ENCODE results near the gene MAPRE2. TPM values are rescaled to one million over a fixed set of nuclear protein-coding genes. Genes with fewer than 3 reads are reported as not detected.

Gene MAPRE2
- total RNA-seq = 10 to 100 TPM; 53.4 to 54.1 TPM

DNA sequence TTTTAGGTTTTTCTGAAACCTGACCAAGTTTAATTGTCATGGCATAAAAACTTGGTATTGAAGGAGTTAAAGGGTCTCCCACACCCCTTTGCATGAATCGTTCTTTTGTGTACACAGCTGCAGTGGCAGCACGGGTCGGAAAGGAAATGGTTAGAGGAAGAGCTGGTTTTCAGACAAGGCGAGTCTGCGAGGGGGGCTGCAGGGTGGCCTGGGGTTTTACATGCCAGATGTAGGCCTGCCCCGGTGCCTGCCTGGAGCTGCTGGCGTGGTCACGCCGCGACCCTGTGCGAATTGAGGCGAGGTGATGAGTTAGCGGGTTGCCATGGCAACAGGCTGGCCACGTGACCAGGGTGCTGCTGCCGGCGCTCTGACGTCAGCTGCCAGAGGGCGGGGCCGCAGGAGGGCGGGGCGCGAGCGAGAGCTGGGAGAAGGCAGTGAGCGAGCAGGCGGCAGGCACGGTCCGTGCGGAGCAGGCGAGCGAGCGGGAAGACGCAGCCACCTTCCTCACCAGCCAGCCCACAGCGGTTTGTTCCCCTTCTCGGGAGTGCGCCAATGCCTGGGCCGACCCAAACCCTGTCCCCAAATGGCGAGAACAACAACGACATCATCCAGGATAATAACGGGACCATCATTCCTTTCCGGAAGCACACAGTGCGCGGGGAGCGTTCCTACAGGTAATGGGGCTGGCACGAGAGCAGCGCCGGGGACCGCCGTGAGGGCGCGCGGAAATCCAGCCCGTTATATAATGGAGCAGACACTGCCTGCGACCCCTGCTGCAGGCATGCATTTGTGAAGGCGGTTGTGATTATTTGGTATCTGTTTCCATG, at the start of gene MAPRE2:
Gene MAPRE2 (plus strand): TSS at position 426 of the 827 bp plus-strand sequence. CDS start 127 bp downstream, at position 553.
- Mint-ChIP-seq H3K27me3 (ENCODE audit: low read depth) (no peaks in the 10 kb centered on the region), H3K9me3 (no peaks in the 10 kb centered on the region), H3K4me3 (peak within 1 kb of the TSS; percentile 98 to 99), H3K27ac (peak within 1 kb of the TSS; percentile 100), H3K4me1 (ENCODE audit: low read depth) (peaks cover 79% of the 10 kb centered on the region), H3K36me3 (ENCODE audit: insufficient read depth in 2 of 2) (peaks cover 2 to 9% of the 10 kb centered on the region in 2 donors)
- ATAC-seq (replicated peaks in 1 of 2) (peak; percentile 84 to 87), DNase-seq (peak; percentile 99)

DNA sequence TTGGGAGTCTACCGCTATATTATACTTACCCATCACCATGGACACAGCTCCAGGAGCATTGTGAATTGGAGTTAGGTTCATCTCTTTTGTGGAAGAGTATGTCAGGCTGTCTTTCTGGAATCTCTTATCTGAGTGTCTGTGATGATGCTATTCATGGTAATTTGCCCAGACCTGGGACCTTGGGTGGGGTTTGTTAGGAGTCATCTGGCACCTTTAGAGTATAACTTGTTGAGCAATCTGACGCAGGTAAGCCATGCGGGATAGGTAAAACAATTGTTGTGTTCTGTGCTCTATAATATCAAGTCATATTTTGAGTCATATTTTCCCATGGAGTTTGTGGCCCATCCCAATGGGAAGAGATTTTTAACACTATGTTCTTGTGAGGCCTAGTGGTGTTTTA, 49.7 kb upstream of the MAPRE2 start:
- Mint-ChIP-seq H3K27me3 (ENCODE audit: low read depth) (no peaks in the 10 kb centered on the region), H3K36me3 (ENCODE audit: insufficient read depth in 2 of 2) (no peaks in the 10 kb centered on the region), H3K9me3 (no peaks in the 10 kb centered on the region), H3K4me1 (ENCODE audit: low read depth) (peaks cover 8% of the 10 kb centered on the region), H3K4me3 (no peak overlapping the region), H3K27ac (no peak overlapping the region)
- no peak for ATAC-seq (replicated peaks in 1 of 2)
- DNase-seq = no peak

DNA sequence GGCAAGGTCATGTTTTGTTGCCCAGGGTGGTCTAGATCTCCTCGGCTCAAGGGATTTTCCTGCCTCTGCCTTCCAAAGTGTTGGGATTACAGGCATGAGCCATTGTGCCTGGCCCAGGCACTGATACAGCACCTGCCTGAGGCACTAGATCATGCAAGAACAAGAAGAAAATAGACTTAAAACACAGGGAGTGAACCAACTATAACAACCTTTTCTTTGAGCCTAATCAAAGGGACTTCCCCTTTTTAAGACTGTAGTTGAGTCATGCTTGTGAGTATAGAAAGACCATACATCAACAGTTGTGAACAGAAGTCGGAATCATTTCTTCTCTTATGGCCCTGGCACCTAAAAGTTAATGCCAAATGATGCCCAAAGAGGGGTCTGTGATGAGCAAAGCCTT, 47.9 kb upstream of the MAPRE2 start:
- Mint-ChIP-seq H3K4me3 (no peak overlapping the region), H3K27me3 (ENCODE audit: low read depth) (no peaks in the 10 kb centered on the region), H3K9me3 (no peaks in the 10 kb centered on the region), H3K27ac (no peak overlapping the region), H3K36me3 (ENCODE audit: insufficient read depth in 2 of 2) (no peaks in the 10 kb centered on the region), H3K4me1 (ENCODE audit: low read depth) (peaks cover 8% of the 10 kb centered on the region)
- peak; percentile 57 to 61 for ATAC-seq (replicated peaks in 1 of 2)
- DNase-seq = no peak

DNA sequence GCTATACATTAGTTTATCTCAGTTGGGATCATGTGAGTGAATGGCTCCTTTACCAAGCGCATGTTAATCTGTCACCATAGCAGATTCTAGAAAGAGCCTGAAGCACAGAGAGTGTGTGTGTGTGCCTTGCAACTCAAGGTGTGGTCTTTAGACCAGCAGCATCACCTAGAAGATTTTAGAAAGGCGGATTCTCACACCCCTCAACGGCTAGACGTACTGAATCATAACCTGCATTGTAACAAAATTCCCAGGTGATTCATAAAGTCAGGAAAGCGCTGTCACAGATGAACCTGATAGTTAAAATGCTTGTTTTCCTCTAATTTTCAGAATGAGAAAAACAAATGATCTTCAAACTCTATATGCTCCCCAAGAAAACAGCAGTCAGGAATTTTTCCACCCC, 45.5 kb upstream of the MAPRE2 start:
- peaks cover 8% of the 10 kb centered on the region for H3K4me1 Mint-ChIP-seq (ENCODE audit: low read depth)
- no peaks in the 10 kb centered on the region for H3K36me3 Mint-ChIP-seq (ENCODE audit: insufficient read depth in 2 of 2)
- ATAC-seq (replicated peaks in 1 of 2) (no peak), DNase-seq (no peak)
- H3K9me3 Mint-ChIP-seq = no peaks in the 10 kb centered on the region
- H3K27me3 Mint-ChIP-seq (ENCODE audit: low read depth) = no peaks in the 10 kb centered on the region
- H3K4me3 Mint-ChIP-seq = no peak overlapping the region
- H3K27ac Mint-ChIP-seq = no peak overlapping the region

DNA sequence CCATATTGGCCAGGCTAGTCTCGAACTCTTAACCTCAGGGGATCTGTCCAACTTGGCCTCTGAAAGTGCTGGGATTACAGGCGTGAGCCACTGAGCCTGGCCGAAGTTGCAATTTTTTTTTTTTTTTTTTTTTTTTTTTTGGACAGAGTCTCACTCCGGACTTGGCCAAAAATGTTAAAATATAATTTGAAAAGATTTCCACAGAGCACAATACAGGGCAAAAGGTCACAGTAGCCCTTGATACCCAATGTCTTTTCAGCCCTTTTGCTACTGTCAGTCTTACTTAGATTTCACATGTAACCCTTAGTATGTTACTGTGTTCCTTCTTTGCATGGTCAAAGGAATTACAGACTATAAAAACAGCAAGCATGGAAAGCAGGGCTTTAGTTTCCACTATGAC, 42.6 kb upstream of the MAPRE2 start:
- ATAC-seq (replicated peaks in 1 of 2) = no peak
- no peaks in the 10 kb centered on the region for H3K27me3 Mint-ChIP-seq (ENCODE audit: low read depth)
- H3K4me3 Mint-ChIP-seq = no peak overlapping the region
- no peaks in the 10 kb centered on the region for H3K36me3 Mint-ChIP-seq (ENCODE audit: insufficient read depth in 2 of 2)
- no peak for DNase-seq
- no peak overlapping the region for H3K27ac Mint-ChIP-seq
- H3K9me3 Mint-ChIP-seq = no peaks in the 10 kb centered on the region
- H3K4me1 Mint-ChIP-seq (ENCODE audit: low read depth) = peaks cover 1% of the 10 kb centered on the region

DNA sequence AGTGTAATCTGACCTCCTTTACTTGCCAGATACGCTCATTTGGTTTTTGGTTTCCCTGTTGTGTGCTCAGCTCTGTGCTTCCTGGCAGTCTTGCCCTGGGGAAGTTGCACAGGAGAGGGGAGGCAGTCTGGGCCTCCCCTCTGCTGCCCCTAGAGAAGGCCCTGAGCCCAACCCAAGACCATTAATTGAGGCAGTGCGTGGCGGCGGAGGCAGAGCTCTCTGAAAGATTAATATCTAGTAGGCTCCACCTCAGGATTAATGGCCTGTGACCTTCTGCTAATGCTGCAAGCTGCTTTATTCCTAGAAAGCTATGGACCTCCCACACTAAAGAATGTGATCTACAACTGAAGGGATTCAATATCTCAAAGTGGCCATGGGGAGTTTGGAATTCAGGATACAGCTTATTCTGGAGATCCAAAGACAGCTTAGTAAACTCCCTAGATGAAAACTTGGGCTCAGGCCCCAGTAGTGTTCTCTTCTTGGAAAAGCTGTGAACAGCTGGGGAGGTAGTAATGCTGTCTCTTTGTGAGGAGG, 41.4 kb upstream of the MAPRE2 start:
- Mint-ChIP-seq H3K27ac (no peak overlapping the region), H3K27me3 (ENCODE audit: low read depth) (no peaks in the 10 kb centered on the region)
- no peak for DNase-seq

DNA sequence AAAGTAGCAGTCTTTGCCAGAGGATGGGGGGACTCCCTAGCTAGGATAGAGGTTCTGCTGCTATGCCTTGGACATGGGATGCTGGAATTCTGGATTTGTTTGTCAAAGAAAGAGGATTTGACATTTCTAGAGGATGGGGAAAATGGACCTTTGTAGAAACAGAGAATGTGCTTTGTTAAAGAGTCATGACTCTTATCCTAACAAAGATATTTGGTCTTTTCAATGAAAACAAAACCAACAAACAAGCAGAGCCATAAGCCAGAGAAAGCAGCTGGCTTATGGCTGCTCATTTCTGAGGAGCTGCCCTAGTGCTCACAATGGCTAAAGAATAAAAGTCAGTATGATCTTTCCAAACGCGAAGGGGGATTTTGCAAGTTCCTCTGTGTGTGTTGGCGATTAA, 40.8 kb upstream of the MAPRE2 start:
- Mint-ChIP-seq H3K27me3 (ENCODE audit: low read depth) (no peaks in the 10 kb centered on the region), H3K36me3 (ENCODE audit: insufficient read depth in 2 of 2) (no peaks in the 10 kb centered on the region), H3K9me3 (no peaks in the 10 kb centered on the region), H3K4me3 (no peak overlapping the region), H3K4me1 (ENCODE audit: low read depth) (no peaks in the 10 kb centered on the region), H3K27ac (no peak overlapping the region)
- ATAC-seq (replicated peaks in 1 of 2) (no peak), DNase-seq (no peak)

More for the DNA sequence above, 41.4 kb upstream of the MAPRE2 start:
- Mint-ChIP-seq H3K9me3 (no peaks in the 10 kb centered on the region), H3K4me3 (no peak overlapping the region), H3K4me1 (ENCODE audit: low read depth) (no peaks in the 10 kb centered on the region), H3K36me3 (ENCODE audit: insufficient read depth in 2 of 2) (no peaks in the 10 kb centered on the region)
- no peak for ATAC-seq (replicated peaks in 1 of 2)

DNA sequence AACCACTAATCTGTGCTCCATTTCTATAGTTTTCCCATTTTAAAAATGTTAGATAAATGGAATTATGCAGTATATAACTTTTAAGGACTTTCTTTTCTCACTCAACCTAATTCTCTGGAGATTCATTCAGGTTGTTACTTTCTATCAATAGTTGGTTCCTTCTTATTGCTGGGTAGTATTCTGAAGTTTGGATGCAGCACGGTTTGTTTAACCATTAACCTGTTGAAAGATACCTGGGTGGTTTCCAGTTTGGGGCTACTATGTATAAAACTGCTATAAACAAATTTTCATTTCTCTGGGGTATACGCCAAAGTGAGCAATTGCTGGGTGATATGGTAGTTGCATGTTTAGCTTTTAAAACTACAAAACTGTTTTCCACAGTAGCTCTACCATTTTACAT, 39.1 kb upstream of the MAPRE2 start:
- H3K9me3 Mint-ChIP-seq = no peaks in the 10 kb centered on the region
- H3K27me3 Mint-ChIP-seq (ENCODE audit: low read depth) = no peaks in the 10 kb centered on the region
- H3K27ac Mint-ChIP-seq = no peak overlapping the region
- no peaks in the 10 kb centered on the region for H3K4me1 Mint-ChIP-seq (ENCODE audit: low read depth)
- no peaks in the 10 kb centered on the region for H3K36me3 Mint-ChIP-seq (ENCODE audit: insufficient read depth in 2 of 2)
- no peak for DNase-seq
- ATAC-seq (replicated peaks in 1 of 2) = no peak
- no peak overlapping the region for H3K4me3 Mint-ChIP-seq

DNA sequence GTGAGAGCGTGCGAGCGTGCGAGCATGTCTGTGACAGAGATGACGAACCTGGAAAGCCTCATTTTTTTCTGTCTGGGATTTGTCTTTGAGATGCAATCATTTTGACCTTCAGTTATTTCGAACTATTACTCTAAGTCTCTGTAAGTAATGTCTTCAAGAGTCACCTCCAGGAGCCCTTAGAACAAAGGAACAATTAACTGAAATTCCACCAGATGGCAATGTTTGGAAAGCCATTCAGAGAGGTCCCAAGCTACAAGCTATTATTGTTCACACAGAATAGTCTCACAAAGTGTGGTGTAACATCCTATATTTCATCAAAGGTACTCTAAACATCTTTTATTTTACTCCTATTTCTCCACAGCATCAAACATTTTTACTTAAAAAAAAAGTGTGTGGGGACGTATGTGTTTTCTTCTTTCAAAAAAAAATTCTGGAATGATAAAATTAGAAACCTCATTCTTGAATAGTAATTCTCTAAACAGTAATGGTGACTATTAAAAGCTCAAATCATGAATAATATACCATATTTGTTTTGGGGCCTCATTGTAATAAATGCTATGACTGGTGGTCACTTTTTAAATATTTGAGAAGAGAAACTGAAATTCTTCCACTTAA, 35.1 kb upstream of the MAPRE2 start:
- H3K36me3 Mint-ChIP-seq (ENCODE audit: insufficient read depth in 2 of 2) = no peaks in the 10 kb centered on the region
- H3K27ac Mint-ChIP-seq = no peak overlapping the region
- H3K4me3 Mint-ChIP-seq = no peak overlapping the region
- H3K9me3 Mint-ChIP-seq = no peaks in the 10 kb centered on the region
- ATAC-seq (replicated peaks in 1 of 2) (peak; percentile 58 to 63), DNase-seq (peak in 1 of 2 donors; percentile 17)
- H3K4me1 Mint-ChIP-seq (ENCODE audit: low read depth) = no peaks in the 10 kb centered on the region
- no peaks in the 10 kb centered on the region for H3K27me3 Mint-ChIP-seq (ENCODE audit: low read depth)

DNA sequence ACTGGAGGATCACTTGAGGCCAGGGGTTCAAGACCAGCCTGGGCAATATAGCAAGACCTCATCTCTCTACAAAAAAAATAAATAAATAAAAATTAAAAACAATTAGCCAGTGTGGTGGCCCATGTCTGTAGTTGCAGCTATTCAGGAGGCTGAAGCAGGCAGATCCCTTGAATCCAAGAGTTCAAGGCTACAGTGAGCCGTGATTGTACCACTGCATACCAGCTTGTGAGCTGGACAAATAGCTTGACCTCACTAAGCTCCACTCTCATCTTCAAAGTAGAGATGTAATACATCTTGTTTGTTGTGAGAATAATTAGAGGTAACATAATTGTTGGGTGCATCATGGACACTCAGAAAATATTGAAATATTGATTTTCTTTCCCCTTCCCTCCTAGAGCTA, 31.1 kb upstream of the MAPRE2 start:
- H3K4me1 Mint-ChIP-seq (ENCODE audit: low read depth) = no peaks in the 10 kb centered on the region
- no peaks in the 10 kb centered on the region for H3K27me3 Mint-ChIP-seq (ENCODE audit: low read depth)
- H3K9me3 Mint-ChIP-seq = no peaks in the 10 kb centered on the region
- no peaks in the 10 kb centered on the region for H3K36me3 Mint-ChIP-seq (ENCODE audit: insufficient read depth in 2 of 2)
- no peak overlapping the region for H3K4me3 Mint-ChIP-seq
- ATAC-seq (replicated peaks in 1 of 2) = no peak
- DNase-seq = no peak
- H3K27ac Mint-ChIP-seq = no peak overlapping the region

DNA sequence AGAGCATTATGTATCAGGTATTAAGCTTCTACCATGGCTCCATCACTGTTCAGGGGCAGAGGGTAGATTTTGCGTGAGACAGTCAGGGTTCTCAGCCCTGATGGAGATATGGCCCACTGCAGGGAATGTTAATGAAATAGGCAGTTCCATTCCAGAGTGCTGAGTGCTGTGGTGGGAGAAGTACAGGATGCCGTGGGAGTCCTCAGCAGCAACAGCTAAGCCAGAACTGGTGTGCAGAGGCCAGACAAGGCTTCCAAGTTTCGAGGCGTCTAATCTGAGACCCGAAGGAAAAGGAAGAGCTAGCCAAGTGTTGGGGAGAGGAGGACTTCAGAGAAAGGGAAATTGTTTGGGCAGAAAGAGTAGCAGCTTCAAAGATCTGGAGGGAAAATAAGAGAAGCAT, 30.2 kb upstream of the MAPRE2 start:
- Mint-ChIP-seq H3K4me1 (ENCODE audit: low read depth) (no peaks in the 10 kb centered on the region), H3K27me3 (ENCODE audit: low read depth) (no peaks in the 10 kb centered on the region), H3K36me3 (ENCODE audit: insufficient read depth in 2 of 2) (no peaks in the 10 kb centered on the region), H3K9me3 (no peaks in the 10 kb centered on the region), H3K4me3 (no peak overlapping the region), H3K27ac (no peak overlapping the region)
- DNase-seq (no peak), ATAC-seq (replicated peaks in 1 of 2) (no peak)

DNA sequence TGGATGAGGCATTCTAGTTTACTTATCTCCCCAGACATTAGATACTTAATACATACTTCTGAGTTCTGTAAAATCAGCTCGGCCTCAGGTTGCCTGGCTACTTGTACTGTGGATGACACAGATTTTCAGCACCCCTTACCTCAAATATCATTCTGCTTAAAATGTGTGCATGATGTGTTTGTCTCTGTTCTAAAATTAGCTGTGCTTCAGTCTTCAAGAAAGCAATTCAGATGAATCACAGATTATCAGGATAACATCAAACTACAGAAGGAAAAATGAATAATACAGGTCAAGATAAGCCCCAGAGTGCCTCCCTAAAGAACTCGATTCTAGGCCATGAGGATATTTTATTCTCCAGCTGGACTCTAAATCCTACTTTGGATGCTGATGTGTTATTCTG, 21.3 kb upstream of the MAPRE2 start:
- no peak for DNase-seq
- Mint-ChIP-seq H3K27me3 (ENCODE audit: low read depth) (no peaks in the 10 kb centered on the region), H3K9me3 (no peaks in the 10 kb centered on the region), H3K4me1 (ENCODE audit: low read depth) (peaks cover 4% of the 10 kb centered on the region), H3K27ac (no peak overlapping the region), H3K4me3 (no peak overlapping the region), H3K36me3 (ENCODE audit: insufficient read depth in 2 of 2) (no peaks in the 10 kb centered on the region)
- no peak for ATAC-seq (replicated peaks in 1 of 2)

DNA sequence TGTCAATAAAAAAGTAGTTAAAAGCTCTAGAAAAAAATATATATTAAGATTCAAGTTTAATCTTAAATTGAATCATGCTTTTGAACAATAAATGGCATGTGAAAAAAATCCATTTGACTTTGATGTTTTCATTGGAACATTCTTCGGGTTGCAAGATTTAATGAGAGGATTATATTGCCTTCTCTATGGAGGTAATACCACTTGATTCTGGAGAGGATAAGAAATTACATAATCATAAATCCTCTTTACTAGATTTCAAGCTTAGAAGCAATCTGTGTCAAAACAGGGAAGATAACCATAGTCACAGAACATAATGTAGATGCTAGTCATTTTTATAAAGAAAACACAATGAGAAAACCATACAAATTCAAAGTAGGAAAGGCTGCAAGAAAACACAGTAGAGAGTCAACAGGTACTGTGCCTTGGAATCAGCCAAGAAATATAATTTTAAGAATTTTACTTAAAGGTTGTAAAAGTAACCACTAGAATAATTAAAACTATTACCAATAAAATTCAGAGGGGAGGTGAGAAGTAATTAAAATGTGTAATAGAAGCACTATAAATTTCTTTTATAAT, 18.7 kb upstream of the MAPRE2 start:
- H3K27me3 Mint-ChIP-seq (ENCODE audit: low read depth) = no peaks in the 10 kb centered on the region
- DNase-seq (no peak), ATAC-seq (replicated peaks in 1 of 2) (no peak)
- H3K4me3 Mint-ChIP-seq = no peak overlapping the region
- no peak overlapping the region for H3K27ac Mint-ChIP-seq
- H3K4me1 Mint-ChIP-seq (ENCODE audit: low read depth) = peaks cover 22% of the 10 kb centered on the region
- no peaks in the 10 kb centered on the region for H3K9me3 Mint-ChIP-seq
- no peaks in the 10 kb centered on the region for H3K36me3 Mint-ChIP-seq (ENCODE audit: insufficient read depth in 2 of 2)

All from activated T-cell treated with anti-CD3 and anti-CD28 coated beads, Interleukin-2, amount 50 U/mL, for 72 hours (primary cell).